HG02678 (cell line): Measurements from ENCODE around the gene DGKI.

Experiments used
- ATAC-seq: cut with Tn5 transposase; IDR thresholded peaks from one replicate; pipeline ENCODE4 v1.9.1; 2021; ENCODE audit warnings: mild to moderate bottlenecking, moderate library complexity; ENCODE audit not compliant: unreplicated experiment

The DGKI gene

GRCh38 chr7:137791930-137792329 lies 54.8 kb downstream of the DGKI start:
- ATAC-seq, result no peak

GRCh38 chr7:137790828-137791227 lies 55.9 kb downstream of the DGKI start:
- ATAC-seq, result no peak

GRCh38 chr7:137789215-137789882 lies 57.4 kb downstream of the DGKI start:
- ATAC-seq, result no peak

GRCh38 chr7:137787301-137787976 lies 59.3 kb downstream of the DGKI start:
- ATAC-seq, result no peak

GRCh38 chr7:137778511-137778910 lies 68.3 kb downstream of the DGKI start:
- ATAC-seq, result no peak

- ATAC-seq, result no peak
Observed at GRCh38 chr7:137774793-137775201, 72.0 kb downstream of the DGKI start.

GRCh38 chr7:137772748-137773147 lies 74.0 kb downstream of the DGKI start:
- ATAC-seq, result no peak

GRCh38 chr7:137772316-137772715 lies 74.5 kb downstream of the DGKI start:
- ATAC-seq, result no peak

GRCh38 chr7:137771679-137772078 lies 75.1 kb downstream of the DGKI start:
- ATAC-seq, result no peak

GRCh38 chr7:137771273-137771672 lies 75.5 kb downstream of the DGKI start:
- no peak for ATAC-seq

- ATAC-seq, result no peak
Observed at GRCh38 chr7:137768366-137768765, 78.4 kb downstream of the DGKI start.

- ATAC-seq, result no peak
Observed at GRCh38 chr7:137762334-137762733, 84.4 kb downstream of the DGKI start.

- ATAC-seq, result no peak
Observed at GRCh38 chr7:137760111-137760510, 86.7 kb downstream of the DGKI start.

- no peak for ATAC-seq
Observed at GRCh38 chr7:137757146-137757925, 89.4 kb downstream of the DGKI start.

GRCh38 chr7:137755846-137756651 lies 90.7 kb downstream of the DGKI start:
- no peak for ATAC-seq

- ATAC-seq, result no peak
Observed at GRCh38 chr7:137755427-137755826, 91.3 kb downstream of the DGKI start.

- no peak for ATAC-seq
Observed at GRCh38 chr7:137753948-137754851, 92.6 kb downstream of the DGKI start.

GRCh38 chr7:137753575-137753947 lies 93.2 kb downstream of the DGKI start:
- no peak for ATAC-seq

- no peak for ATAC-seq
Observed at GRCh38 chr7:137753067-137753466, 93.7 kb downstream of the DGKI start.

- ATAC-seq, result no peak
Observed at GRCh38 chr7:137751361-137752009, 95.3 kb downstream of the DGKI start.
